Inflammatory macrophage treated with lipopolysaccharide for 4 hours (primary cell): ENCODE results near the gene MYO3B.

ENCODE experiments used
- DNase-seq: peaks from one replicate; pipeline ENCODE4 v3.0.0-alpha.2; 2020

The MYO3B gene

GRCh38 chr2:170177950-170178781 is at the start of gene MYO3B:
TSS of gene MYO3B (plus strand) at chr2:170178147. CDS start at chr2:170178288, 141 bp downstream.
- no peak for DNase-seq

GRCh38 chr2:170139276-170139967 is 38.5 kb upstream of the MYO3B start:
- no peak for DNase-seq

- no peak for DNase-seq
These were observed 37.4 kb upstream of the MYO3B start for GRCh38 chr2:170140561-170140960.

GRCh38 chr2:170141865-170142264 is 36.1 kb upstream of the MYO3B start:
- DNase-seq, result no peak

- no peak for DNase-seq
These were observed 35.4 kb upstream of the MYO3B start for GRCh38 chr2:170142502-170142901.

GRCh38 chr2:170143045-170143717 is 34.8 kb upstream of the MYO3B start:
- no peak for DNase-seq

GRCh38 chr2:170144761-170145160 is 33.2 kb upstream of the MYO3B start:
- DNase-seq, result no peak

GRCh38 chr2:170145191-170145590 is 32.8 kb upstream of the MYO3B start:
- no peak for DNase-seq

- DNase-seq, result no peak
These were observed 32.1 kb upstream of the MYO3B start for GRCh38 chr2:170145675-170146432.

GRCh38 chr2:170146784-170147183 is 31.2 kb upstream of the MYO3B start:
- DNase-seq, result peak; percentile 6

- no peak for DNase-seq
These were observed 30.4 kb upstream of the MYO3B start for GRCh38 chr2:170147576-170147975.

- no peak for DNase-seq
These were observed 29.8 kb upstream of the MYO3B start for GRCh38 chr2:170148161-170148560.

- no peak for DNase-seq
These were observed 25.5 kb upstream of the MYO3B start for GRCh38 chr2:170152421-170152820.

GRCh38 chr2:170155022-170155722 is 22.8 kb upstream of the MYO3B start:
- DNase-seq, result no peak

GRCh38 chr2:170155723-170156253 is 22.2 kb upstream of the MYO3B start:
- no peak for DNase-seq

- no peak for DNase-seq
These were observed 21.4 kb upstream of the MYO3B start for GRCh38 chr2:170156592-170156991.

GRCh38 chr2:170157025-170157684 is 20.8 kb upstream of the MYO3B start:
- no peak for DNase-seq

GRCh38 chr2:170159060-170159459 is 18.9 kb upstream of the MYO3B start:
- DNase-seq, result no peak

- DNase-seq, result no peak
These were observed 16.3 kb upstream of the MYO3B start for GRCh38 chr2:170161516-170162270.

GRCh38 chr2:170162271-170162632 is 15.7 kb upstream of the MYO3B start:
- DNase-seq, result no peak
